WTC11 (cell line): Measurements from ENCODE around the gene BTBD9. TPM values are rescaled to one million over a fixed set of nuclear protein-coding genes. Genes with fewer than 3 reads are reported as not detected.

ENCODE experiments used
- ATAC-seq: fragments of 200-7000 bp; cut with Tn5 transposase; 2 replicates; pipeline ENCODE4 v1.10.0; 2021; ENCODE audit warnings: mild to moderate bottlenecking, moderate library complexity
- CTCF ChIA-PET: fragments of 300-600 bp; sonication (Branson Sonifier 250); formaldehyde crosslinking; loops from one replicate; lab custom pipeline; 2021; ENCODE audit warnings: antibody characterized with exemption; lab: Charles Lee
- POLR2A ChIA-PET: fragments of 350-600 bp; sonication (Branson Sonifier 250); formaldehyde crosslinking; loops from one replicate; lab custom pipeline; 2021; ENCODE audit warnings: antibody characterized with exemption; lab: Charles Lee
- DNase-seq: peaks from one replicate; pipeline ENCODE4 v3.0.0; 2021; ENCODE audit warnings: low spot score
- H3K27ac Mint-ChIP-seq: 2 replicates; pipeline ENCODE4 v1.8.0; 2021; ENCODE audit warnings: mixed read lengths
- H3K27me3 Mint-ChIP-seq: 2 replicates; pipeline ENCODE4 v1.8.0; 2021; ENCODE audit warnings: low read depth, mild to moderate bottlenecking, moderate library complexity, mixed read lengths
- H3K36me3 Mint-ChIP-seq: 2 replicates; pipeline ENCODE4 v1.8.0; 2021; ENCODE audit warnings: mixed read lengths
- H3K4me1 Mint-ChIP-seq: 2 replicates; pipeline ENCODE4 v1.8.0; 2022; ENCODE audit warnings: mixed read lengths
- H3K4me3 Mint-ChIP-seq: 2 replicates; pipeline ENCODE4 v1.8.0; 2021; ENCODE audit warnings: mild to moderate bottlenecking, moderate library complexity, mixed read lengths
- H3K9me3 Mint-ChIP-seq: 2 replicates; pipeline ENCODE4 v1.8.0; 2021; ENCODE audit warnings: mixed read lengths
- AFF4 ChIP-seq: sonication (generic); formaldehyde crosslinking; IDR thresholded peaks from 2 replicates; pipeline ENCODE4 v1.8.1; 2023; ENCODE audit warnings: mild to moderate bottlenecking, missing genetic modification reagents, borderline replicate concordance
- ATF3 ChIP-seq: sonication (generic); formaldehyde crosslinking; conservative IDR thresholded peaks from 2 replicates; pipeline ENCODE4 v1.8.1; 2022; ENCODE audit warnings: mild to moderate bottlenecking, missing genetic modification reagents
- CDX4 ChIP-seq: fragments of 250-450 bp; sonication (Bioruptor Pico); IDR thresholded peaks from 2 replicates; pipeline ENCODE4 v1.9.0; 2021; ENCODE audit warnings: moderate library complexity, mild to moderate bottlenecking, inconsistent platforms, borderline replicate concordance
- E2F4 ChIP-seq: sonication (generic); formaldehyde crosslinking; IDR thresholded peaks from 2 replicates; pipeline ENCODE4 v1.8.1; 2022; ENCODE audit warnings: low read depth, mild to moderate bottlenecking, moderate library complexity, missing genetic modification reagents, borderline replicate concordance
- ELF4 ChIP-seq: sonication (generic); formaldehyde crosslinking; IDR thresholded peaks from 2 replicates; pipeline ENCODE4 v1.8.1; 2022; ENCODE audit warnings: low read depth, mild to moderate bottlenecking, moderate library complexity, missing genetic modification reagents
- ERG ChIP-seq: fragments of 250-450 bp; sonication (Bioruptor Pico); IDR thresholded peaks from 2 replicates; pipeline ENCODE4 v1.8.0; 2021; ENCODE audit warnings: mild to moderate bottlenecking
- FOXJ3 ChIP-seq: sonication (generic); formaldehyde crosslinking; IDR thresholded peaks from 2 replicates; pipeline ENCODE4 v1.9.0; 2021; ENCODE audit warnings: missing genetic modification reagents, mild to moderate bottlenecking, borderline replicate concordance
- FOXP4 ChIP-seq: sonication (generic); formaldehyde crosslinking; IDR thresholded peaks from 2 replicates; pipeline ENCODE4 v1.8.0; 2022; ENCODE audit warnings: mild to moderate bottlenecking, missing genetic modification reagents
- HMGXB4 ChIP-seq: sonication (generic); formaldehyde crosslinking; IDR thresholded peaks from 2 replicates; pipeline ENCODE4 v1.8.1; 2023; ENCODE audit warnings: mild to moderate bottlenecking, moderate library complexity, missing genetic modification reagents
- IRF2 ChIP-seq: sonication (generic); formaldehyde crosslinking; IDR thresholded peaks from 2 replicates; pipeline ENCODE4 v1.8.0; 2022; ENCODE audit warnings: low read depth, missing genetic modification reagents, borderline replicate concordance
- MXD4 ChIP-seq: fragments of 250-450 bp; sonication (Bioruptor Pico); IDR thresholded peaks from 2 replicates; pipeline ENCODE4 v1.8.0; 2021; ENCODE audit warnings: mild to moderate bottlenecking, moderate library complexity, borderline replicate concordance
- RELA ChIP-seq: sonication (generic); formaldehyde crosslinking; IDR thresholded peaks from 2 replicates; pipeline ENCODE4 v1.8.1; 2022; ENCODE audit warnings: missing genetic modification reagents, mild to moderate bottlenecking, borderline replicate concordance
- SOX15 ChIP-seq: fragments of 250-450 bp; sonication (Bioruptor Pico); IDR thresholded peaks from 2 replicates; pipeline ENCODE4 v1.9.0; 2021; ENCODE audit warnings: mild to moderate bottlenecking
- SP1 ChIP-seq: sonication (generic); formaldehyde crosslinking; conservative IDR thresholded peaks from 2 replicates; pipeline ENCODE4 v1.8.1; 2022; ENCODE audit warnings: missing genetic modification reagents
- USF1 ChIP-seq: sonication (generic); formaldehyde crosslinking; IDR thresholded peaks from 2 replicates; pipeline ENCODE4 v1.8.0; 2022; ENCODE audit warnings: mild to moderate bottlenecking, missing genetic modification reagents
- ZNF425 ChIP-seq: fragments of 250-450 bp; sonication (Bioruptor Pico); conservative IDR thresholded peaks from 2 replicates; pipeline ENCODE4 v1.9.0; 2021; ENCODE audit warnings: mild to moderate bottlenecking
- total RNA-seq: library from RNA; stranded (reverse); gene quantifications from 3 replicates; pipeline ENCODE4 v1.2.3, GENCODE V29; 2021

Gene BTBD9
- total RNA-seq, 1 experiment from 2014 or later, result 4.2 TPM

- CTCF ChIA-PET, result no interaction called here
- Mint-ChIP-seq H3K9me3 (0 out of 2 replicates have a peak, but pooled peaks cover 3% of the 10 kb centered on the region), H3K36me3 (no peaks in the 10 kb centered on the region), H3K4me3 (no peak overlapping the region), H3K27me3 (no peaks in the 10 kb centered on the region), H3K27ac (no peak overlapping the region), H3K4me1 (peaks cover 35% of the 10 kb centered on the region)
- DNase-seq (no peak), ATAC-seq (no peak)
- TF ChIP-seq FOXJ3 (CRISPR knock-in tag) (no peak), E2F4 (CRISPR knock-in tag) (no peak), ELF4 (CRISPR knock-in tag) (no peak), IRF2 (no peak), RELA (CRISPR knock-in tag) (no peak), SP1 (CRISPR knock-in tag) (no peak), CDX4 (no peak), HMGXB4 (no peak), USF1 (no peak), ZNF425 (CRISPR knock-in tag) (no peak), AFF4 (CRISPR knock-in tag) (no peak), MXD4 (CRISPR knock-in tag) (no peak), FOXP4 (CRISPR knock-in tag) (no peak), ERG (no peak), SOX15 (CRISPR knock-in tag) (no peak), ATF3 (CRISPR knock-in tag) (no peak)
- POLR2A ChIA-PET, result no interaction called here
Observed at GRCh38 chr6:38241200-38241871, 398.4 kb downstream of the BTBD9 start.
